Suppressor macrophage treated with lipopolysaccharide for 4 hours (primary cell): ENCODE data around the gene ZHX3.

Experiments
- DNase-seq: peaks from one replicate; pipeline ENCODE4 v3.0.0-alpha.2; 2020

The ZHX3 gene

DNA sequence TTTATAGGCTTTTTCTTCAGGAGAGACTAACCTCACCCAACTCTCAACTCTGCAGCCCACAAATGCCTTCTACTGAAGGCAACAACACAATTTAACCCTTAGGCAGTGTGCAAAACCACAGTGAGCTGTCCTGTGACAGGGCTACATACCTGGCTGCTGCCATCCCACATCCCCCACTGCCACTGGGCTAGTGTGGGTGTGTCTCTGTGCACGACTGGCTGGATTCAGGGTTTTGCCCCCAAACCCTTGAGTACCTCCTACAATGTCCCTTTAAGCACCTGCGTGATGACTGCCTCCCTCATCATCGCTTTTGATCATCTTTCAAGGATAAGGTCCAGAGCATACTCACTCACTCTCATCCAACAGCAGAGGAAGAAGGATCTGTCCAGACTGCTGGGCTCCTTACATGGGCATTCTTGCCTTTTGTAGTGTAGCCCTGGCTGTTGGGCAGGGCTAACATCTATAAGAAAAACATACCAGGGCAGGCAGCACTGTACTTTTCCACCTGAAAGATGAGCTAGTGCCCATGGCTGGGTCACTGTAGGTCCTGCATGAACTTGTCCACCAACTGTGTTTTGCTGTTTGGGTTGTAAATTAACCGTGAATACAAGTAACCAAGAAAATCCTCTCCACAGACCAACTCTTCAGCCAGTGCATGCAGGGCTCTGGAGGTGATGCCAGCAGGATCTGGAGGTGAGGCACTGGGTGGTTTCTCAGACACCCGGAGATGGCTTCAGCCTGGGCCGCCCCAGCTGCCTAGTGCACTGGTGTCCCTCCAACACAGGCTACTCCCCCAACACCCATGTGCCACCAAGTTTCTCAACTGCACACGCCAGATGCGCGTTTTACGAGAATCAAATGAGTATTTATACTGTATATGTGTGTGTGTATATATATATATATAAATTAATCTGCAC is 135.0 kb downstream of the ZHX3 start:
- DNase-seq: no peak

DNA sequence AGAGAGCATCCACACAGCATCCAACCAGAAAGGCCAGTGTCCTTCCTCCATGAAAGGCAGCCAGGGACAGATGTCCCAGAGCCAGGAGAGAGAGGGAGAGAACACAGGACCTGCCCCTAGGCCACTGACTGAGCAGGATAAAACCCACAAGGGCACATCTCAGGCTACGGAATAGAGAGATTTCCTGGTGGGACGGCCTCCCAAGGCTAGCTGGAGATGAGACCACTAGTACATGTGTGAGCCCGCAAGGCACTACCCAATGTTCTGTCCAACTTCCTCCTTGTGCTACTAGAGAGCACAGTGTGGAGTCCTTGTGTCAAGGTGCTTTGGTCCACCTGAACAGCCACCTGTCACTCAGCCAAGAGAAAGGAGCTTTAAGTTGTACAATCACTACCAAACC is 136.0 kb downstream of the ZHX3 start:
- no peak for DNase-seq

DNA sequence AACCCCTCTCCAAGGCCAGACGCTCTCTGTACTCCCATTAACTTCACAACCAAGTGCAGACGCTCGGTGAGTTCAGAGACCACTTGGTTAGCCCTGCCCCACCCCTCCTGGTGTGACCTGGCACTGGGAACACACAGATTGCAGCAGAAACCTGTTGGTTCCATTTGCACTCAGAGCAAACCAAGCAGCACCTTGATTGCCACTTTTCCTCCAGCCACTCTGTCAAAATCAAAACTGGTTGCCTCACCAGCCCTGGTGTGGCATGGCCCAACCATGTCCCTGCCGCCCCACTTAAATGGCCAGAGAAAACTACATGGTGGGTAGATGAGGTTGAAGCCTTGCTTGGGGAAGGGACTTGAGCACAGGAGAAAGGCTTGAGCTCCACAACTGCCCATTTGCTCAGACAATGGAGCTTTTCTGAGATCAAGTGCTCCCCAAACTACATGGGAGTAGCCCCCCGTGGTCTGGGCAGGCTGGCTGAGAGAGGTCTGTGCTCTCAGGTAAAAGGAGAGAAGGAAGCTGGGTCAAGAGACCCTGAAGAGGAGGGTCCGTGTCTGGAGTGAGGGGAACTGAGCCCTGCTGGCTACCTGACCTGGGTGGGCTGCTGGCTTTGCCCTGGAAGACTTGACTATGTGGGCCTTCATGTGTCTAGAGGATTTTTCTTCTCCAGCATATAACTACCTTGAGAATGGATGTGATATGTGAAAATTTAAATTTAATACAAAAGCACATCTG is 136.8 kb downstream of the ZHX3 start:
- no peak for DNase-seq

DNA sequence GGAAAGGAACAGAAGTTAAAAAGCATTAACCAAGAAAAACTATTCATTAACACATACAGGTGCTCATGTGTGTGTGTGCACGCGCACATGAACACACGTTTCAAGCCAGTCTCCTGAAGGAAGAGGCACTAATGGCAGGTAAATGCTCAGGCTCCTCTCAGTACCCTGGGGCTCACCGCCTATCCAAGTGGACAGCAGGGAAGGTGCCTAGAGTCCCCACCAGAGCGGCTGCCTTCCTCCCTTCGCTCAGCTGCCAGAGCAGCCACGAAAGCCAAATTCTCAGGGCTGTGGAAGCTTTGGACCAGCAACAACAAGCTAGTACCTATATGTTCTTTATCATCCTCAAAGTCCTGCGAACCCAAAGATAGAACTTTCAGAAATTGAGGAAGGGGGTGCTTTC is 137.6 kb downstream of the ZHX3 start:
- DNase-seq: no peak

DNA sequence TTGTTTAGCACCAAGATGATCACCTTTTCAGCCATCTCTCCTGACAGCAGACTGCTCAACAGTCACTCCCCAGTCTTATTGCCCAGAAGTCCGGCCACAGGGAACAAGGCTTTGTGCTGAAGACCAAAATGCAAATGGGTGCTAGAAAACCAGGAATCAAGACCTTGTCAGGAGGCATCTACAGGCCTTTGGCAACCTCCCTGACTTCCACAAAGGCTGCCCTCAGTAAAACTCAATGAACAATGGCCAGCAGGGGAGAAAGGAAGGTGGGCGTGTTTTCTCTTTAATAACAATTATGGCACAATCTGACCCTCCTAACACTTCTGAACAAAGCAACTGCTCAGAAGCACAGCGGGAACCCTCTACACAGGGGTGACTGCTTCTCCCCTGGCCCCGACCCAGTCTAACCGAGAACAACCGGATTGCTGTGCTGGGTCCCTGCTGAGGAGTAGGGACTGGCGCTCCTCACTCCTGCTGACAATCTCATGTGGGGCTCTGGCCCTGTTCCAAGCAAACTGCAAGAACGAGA is 138.6 kb downstream of the ZHX3 start:
- no peak for DNase-seq

DNA sequence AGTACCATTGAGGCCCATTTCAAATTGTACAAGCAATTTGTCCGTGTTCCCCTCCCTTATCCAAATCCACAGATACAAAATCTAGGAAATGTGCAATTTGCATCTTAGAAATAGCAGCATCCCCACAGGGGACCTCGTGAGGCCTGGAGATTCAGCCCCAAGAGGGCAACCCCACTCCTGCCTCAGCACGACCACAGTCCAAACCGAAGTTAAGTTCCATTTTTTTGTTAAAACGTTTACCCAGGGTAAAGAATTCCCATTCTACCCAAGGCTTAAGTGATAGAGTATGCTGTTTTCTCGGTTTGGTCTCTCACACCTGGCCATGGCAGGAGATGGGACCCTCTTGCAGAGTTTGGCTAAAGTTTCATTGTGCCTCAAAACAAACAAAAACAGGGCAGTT is 139.0 kb downstream of the ZHX3 start:
- DNase-seq: no peak

DNA sequence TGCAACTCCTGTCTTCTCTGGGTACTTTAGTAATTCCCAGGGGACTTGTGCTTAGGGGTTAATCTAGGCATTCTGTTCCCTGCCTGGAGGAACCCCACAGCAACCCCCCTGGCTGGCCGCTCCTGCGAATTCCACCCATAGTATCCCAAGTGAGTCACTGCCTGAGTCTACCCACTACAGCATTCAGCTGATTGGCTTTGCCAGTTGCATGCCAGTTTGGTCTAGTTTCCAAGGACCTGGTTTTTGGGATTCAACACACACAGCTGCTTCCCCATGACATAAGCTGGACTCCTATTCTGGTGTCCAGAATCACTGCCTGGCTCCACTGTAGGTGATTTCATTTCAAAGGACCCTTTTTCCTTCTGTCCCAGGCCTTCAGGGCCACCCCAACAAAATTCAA is 139.9 kb downstream of the ZHX3 start:
- DNase-seq: no peak

DNA sequence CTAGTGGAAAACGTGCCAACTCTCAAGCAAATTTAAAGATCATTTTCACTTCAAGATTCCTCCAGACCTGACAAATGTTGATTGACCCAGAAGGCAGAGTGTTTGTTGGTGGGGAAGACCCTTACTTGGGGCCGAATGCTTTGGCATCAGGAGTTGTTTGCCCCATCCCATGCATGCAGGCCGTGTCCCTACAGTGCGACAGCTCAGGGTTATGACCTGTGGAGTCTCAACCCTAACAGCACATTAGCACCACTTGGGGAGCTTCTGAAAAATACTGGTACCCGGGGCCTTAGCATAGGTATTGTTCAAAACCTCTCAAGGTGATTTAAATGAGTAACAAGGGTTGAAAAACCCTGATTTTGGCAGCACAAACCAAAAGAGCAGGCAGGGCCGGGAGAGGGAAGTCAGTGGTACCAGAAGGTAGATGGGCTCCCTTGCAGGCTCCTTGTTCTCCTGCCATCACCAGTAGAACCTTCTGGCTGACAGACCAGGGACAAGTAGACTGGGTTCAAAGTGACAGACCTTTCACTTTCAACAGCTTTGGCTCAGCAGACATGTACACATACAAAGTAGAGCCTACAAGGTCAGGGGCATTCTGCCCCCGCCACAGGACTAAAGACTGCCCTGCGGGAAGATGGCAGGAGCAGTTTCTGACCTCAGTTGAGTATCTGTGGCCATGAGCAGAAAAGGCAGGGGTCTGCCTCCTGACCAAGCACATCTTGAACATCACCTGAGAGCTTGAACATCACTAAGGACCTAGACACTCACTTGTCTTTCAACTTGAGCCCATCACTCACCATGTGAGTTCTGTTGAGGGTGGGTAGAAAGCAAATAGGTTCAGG is 140.6 kb downstream of the ZHX3 start:
- no peak for DNase-seq

DNA sequence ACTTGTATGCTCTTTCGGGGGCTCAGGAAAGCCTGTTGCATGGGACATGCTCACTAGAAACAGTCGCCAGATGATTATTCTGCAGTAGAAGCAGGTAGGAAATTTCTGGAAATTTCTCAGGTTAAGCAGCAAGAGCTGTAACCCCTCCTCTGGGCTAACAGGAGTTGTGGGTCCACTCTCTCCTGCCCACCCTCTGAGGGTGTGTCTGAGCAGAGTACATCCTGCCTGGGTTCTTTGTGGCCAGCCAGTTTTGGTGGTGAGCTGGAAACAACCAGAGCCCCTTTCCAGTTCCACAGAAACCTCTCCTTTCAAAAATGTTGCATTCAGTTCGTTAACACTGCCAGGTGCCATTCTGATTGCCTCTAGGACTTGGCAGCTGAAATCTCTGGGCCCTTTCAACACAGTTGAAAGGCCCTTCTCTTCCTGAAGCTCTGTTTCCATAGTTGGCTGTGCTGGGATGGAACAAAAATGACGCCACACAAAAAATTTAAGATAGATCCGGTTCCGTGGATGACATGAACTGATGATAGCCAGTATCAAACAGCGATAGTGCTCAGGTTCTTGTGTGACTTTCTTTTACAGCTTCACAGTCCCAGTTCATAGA is 141.7 kb downstream of the ZHX3 start:
- DNase-seq: no peak

DNA sequence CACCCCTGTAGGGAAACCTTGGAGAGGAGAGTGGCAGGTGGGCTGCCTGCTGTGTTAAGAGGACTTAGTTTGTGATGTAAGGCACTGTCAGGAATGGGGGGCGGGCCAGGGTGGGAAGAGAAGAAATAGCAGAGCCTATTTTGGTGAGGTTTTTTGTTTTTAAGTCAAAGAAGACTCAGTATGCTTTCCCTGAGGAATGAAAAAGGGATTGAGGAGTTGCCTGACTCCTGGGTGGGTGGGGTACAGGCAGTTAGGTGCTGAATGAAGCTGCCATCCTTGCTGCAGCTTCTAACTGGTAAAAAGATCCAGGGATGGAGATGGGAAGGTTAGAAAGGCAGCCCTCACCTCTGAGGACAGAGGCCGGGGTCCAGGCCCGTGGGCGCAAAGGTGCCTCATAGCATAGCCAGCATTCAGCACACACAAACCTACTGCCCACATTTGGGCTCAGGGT is 142.3 kb downstream of the ZHX3 start:
- no peak for DNase-seq

DNA sequence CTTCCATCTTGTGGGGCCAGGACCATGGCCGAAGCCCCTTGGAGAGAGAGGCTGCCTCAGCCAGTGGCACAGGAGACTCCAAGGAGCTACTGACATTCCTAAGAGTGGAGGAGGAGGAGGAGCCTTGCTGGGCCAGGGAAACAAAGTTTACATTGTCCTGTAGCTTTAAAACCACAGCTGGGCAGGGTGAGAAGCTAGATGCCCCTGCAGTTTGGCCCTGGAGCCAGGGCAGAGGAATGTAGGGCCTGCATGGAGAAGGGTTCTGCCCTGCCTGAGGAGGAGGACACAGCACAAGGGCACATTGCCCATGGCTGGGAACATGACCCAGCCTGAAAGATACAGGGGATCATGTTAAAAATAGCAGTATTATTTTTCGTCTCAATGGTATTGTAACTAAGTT is 142.7 kb downstream of the ZHX3 start:
- no peak for DNase-seq

DNA sequence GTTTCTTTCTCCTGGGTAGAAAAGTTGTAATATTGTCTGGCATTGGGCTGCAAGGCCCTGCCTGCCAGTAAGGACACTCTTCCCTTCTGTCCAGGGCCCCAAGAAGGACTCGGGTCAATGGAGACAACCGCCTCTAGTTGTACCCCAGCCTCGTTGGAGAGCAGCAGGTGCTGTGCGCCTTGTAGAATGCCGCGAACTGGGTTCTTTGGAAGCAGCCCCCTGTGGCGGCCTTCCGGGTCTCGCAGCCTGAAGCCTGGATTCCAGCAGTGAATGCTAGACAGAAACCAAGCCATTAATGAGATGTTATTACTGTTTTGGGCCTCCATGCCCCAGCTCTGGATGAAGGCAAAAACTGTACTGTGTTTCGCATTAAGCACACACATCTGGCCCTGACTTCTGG is 143.2 kb downstream of the ZHX3 start:
- DNase-seq: no peak

DNA sequence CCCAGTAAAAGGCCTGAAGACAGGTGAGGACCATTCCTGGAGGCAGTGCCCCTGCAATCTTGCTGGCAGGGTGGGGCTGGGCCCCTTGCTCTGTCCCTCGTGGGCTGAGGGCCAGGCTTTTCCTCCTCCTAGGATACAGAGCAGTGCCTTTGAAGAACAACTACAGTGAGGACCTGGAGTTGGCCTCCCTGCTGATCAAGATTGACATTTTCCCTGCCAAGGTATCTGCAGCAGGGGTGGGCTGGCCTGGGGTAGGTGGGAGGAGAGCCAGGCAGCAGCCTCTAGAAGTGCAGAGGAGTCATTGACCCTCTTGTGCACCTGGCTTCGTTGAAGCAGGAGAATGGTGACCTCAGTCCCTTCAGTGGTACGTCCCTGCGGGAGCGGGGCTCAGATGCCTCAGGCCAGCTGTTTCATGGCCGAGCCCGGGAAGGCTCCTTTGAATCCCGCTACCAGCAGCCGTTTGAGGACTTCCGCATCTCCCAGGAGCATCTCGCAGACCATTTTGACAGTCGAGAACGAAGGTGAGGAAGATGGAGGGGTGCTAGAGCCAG is 143.7 kb downstream of the ZHX3 start:
- DNase-seq: no peak

DNA sequence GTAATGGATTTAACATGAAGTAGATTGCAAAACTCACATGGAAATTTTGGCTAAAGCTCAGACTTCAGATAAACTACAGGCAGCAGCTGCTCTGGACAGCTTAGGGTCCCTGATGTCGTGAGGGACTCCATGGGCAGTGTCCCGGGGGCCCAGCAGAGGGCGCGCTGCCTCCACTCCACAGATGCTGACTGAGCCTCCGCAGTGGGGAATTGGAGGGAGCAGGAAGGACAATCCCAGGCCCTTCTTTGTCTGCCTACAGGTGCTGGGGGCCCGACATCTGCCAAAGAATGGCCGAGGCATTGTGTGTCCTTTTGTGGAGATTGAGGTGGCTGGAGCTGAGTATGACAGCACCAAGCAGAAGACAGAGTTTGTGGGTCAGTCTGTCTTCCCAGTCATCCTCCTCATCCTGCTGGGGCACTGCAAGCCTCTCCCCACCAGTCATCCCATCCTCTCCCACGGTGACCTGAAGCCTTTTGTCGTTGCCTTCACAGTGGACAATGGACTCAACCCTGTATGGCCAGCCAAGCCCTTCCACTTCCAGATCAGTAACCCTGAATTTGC is 144.3 kb downstream of the ZHX3 start:
- peak; percentile 70 for DNase-seq

DNA sequence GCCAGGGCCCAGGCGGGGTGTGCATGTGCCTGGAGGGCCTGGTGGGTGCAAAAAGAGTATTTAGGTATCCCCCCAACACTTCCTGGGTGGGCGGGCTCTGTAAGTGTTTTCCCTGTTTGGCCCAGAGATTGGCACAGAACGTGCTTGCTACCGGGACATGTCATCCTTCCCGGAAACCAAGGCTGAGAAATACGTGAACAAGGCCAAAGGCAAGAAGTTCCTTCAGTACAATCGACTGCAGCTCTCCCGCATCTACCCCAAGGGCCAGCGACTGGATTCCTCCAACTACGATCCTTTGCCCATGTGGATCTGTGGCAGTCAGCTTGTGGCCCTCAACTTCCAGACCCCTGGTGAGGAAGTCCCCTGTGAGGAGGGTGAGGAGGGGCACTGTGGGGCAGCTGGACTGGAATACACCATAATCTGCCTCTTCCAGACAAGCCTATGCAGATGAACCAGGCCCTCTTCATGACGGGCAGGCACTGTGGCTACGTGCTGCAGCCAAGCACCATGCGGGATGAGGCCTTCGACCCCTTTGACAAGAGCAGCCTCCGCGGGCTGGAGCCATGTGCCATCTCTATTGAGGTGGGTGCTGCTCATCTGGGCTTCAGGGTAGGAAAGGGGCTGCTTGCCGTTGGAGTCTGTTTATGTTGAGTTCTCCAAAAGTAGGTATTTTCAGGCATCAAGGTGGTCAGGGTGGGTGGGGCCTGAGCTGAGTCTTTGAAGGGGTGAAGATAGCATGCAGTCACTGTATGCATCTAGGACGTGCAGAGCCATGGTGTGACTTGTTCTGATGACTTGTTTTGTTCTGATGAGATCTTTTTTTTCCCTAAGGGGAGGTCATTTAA is 145.0 kb downstream of the ZHX3 start:
- DNase-seq: no peak

DNA sequence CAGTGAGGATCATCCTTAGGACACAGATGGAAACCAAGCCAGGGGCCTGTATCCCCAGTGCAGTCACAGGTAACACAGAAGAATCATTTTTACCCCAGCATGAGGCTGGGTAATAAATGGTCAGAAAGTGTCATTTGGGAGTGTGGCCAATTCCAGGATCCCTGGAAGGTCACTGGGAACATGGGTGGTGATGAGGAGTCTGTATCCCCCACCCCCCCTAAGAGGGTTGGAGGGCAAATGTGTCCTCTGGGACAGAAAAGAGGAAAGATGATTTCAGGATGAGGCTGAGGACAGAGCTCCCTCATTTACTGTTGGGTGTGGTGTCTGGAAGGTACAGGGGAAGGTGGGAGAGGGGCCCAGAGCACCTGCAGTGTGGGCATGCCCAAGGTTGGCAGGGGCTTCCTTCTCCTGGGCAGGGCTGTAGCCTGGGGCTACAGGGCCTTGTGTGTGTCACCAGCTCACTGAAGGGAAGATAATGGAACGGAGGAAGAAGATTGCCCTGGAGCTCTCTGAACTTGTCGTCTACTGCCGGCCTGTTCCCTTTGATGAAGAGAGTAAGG is 145.7 kb downstream of the ZHX3 start:
- DNase-seq: no peak

DNA sequence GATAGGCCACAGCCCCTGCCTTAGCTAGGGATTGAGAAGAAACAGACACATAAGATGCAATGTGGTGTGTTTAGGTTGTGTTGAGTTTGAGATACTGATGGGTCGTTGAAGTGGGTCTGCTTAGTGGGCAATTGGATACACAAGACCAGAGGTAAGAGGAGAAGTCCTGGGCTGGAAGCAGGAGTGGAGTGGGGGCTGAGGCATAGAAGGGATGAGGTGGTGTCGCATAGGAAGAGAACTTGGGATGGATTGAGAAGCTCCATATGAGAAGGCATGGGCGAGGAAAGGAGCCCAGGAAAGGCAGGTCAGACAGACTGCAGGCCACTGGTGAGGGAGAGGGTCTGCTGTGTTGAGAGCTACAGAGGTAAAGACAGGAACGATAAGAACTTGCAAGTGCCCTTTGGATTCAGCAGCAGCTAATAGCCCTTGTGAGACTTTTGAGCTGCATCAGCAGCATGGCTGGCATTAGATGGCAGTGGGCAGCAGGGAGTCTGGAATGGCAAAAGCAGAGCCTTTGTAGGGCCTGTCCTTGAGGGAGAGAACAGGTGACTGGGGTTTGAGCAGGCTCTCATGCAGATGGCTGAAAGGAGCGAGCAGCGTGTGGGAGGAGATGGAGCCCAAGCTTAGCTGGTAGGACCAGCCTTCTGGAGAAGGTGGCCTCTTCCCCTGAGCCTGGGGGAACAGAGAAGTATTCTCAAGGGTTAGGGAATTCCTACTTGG is 147.0 kb downstream of the ZHX3 start:
- no peak for DNase-seq

DNA sequence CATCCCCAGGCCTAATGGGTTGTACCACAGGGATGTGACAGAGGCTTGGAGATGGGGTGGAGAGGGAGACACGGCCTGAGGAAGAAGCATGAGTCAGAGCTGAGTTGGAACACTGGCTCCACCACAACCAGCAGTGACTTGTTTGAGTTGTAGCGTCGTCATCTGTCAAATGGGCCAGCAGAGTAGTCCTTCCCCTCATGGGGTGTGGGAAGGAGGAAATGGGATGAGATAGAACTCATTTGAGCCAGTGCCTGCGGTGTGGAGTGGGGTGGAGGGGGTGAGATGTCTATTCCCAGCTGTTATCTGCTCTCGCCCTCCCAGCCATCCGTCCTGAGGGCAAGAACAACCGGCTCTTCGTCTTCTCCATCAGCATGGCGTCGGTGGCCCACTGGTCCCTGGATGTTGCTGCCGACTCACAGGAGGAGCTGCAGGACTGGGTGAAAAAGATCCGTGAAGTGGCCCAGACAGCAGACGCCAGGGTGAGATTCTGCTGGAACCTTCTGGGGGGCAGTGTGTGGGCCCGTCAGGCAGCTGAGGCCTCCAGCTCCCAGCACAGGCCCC is 147.7 kb downstream of the ZHX3 start:
- DNase-seq: no peak

DNA sequence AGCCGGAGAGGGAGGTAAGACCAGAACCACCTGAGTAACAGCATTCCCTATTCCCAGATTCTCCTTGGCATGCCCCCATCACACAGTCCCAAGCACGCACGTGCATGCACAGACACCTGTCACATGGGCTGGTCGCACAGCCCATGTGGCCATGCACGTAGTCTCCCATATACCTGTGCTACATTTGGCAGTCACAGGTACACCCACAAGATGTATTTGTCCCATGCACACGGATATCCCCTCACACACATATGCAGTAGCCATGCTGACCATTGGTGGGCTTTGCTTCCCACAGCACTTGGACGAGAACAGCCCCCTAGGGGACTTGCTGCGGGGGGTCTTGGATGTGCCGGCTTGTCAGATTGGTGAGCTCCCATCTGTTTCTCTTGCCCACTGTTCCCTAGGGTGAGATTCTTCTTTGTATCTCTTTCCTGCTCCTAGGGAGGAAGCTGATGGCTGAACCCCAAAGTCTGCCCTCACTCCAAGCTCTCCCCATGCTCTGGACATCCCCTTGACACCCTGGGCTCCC is 148.3 kb downstream of the ZHX3 start:
- DNase-seq: no peak
